DMS153 (cell line): ENCODE measurements around the gene NKX1-2.

Experiments
- DNase-seq: peaks from one replicate; lab custom pipeline; 2025; lab: John Stamatoyannopoulos, UW

NKX1-2 gene

DNA sequence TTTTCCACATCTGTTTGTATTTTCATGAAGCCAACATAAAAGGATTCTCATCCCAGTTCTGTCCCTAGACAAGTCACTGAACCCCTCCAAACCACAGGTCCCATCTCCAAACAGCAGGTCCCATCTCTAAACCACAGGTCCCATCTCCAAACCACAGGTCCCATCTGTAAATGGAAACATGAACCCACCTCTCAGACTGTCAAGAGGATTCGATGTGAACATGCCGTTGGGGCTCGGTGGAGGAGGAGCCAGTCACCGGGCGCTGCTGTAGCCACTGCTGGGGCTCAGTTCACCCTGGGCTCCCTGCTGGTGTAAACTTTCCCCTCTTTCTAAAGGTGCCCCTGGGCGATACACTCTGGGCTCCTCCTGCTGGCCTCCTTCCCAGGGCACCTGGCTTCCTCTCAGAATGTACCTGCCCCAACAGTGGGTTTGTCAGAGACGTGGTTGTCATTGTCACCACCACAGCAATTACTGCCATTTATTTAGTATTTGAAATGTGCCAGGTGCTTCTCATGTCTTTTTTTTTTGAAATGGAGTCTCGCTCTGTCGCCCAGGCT, 24.8 kb upstream of the NKX1-2 start:
- DNase-seq: no peak

DNA sequence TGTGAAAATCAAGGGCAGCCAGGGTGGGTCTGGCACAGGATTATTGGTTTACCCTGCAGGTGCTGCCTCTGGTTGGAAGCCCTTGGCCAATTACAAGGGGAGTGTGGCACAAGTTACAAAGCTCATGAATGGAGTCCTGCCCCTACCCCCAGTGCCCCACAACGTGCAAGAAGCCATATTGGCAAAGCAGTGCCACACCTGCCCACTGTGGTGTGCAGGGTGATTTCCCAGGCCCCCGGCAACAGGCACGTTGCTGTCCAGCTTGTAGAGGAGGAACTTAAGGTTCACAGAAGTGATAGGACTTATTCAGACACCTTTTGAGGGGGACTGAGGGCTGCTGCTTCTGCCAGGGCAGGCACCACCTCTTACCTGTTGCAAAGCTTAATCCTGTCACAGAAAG, 23.2 kb upstream of the NKX1-2 start:
- no peak for DNase-seq

DNA sequence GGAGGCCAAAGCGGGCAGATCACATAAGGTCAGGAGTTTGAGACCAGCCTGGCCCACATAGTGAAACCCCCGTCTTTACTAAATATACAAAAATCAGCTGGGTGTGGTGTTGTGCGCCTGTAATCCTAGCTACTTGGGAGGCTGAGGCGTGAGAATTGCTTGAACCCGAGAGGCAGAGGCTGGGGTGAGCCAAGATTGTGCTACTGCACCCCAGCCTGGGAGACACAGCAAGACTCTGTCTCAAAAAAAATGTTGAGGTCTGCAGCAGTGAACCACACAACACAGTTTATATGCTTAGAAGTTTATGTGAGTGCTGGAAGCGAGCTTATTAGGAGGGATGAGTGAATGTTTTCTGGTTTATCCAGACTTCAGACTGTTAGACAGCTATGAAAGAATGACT, 22.2 kb upstream of the NKX1-2 start:
- DNase-seq: no peak

DNA sequence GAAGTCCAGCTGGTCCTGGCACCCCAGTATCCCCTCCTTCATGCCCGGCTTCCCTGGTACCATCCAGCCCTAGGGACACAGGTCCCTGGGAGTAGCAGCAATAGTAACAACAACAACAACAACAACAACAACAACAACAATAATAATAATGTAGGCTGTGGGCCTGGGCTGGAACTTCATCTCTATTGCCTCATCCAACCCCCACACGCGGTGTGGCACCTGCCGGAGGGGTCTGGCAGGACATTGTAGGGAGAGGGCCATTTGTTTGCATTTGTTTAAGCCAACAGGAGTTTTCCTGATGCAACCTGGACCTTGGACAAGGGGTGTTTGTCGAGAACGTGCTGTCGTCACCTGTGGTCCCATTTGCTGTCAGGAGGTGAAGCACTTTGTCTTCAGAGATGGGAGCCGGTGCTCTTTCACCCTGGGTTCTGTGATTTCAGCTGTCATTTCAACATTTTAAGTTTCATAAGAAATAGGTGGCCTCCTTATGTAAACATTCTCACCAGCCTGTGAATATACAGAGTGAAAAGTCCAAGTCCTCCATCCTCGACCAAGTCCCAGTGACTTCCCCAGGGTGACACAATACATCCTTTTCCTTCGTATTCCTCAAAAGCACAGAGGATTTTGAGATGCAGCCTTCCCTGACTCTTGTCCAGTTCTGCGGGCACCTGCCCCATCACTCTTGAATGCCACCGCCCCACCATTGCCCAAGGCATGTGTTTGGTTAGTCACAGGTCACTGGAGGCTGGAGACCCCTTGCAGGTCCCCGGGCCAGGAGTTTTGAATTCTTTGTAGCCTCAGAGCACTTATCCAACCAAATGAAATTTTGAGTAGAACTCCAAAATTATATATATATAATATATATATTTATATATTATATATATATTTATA, 21.0 kb upstream of the NKX1-2 start:
- DNase-seq: no peak

DNA sequence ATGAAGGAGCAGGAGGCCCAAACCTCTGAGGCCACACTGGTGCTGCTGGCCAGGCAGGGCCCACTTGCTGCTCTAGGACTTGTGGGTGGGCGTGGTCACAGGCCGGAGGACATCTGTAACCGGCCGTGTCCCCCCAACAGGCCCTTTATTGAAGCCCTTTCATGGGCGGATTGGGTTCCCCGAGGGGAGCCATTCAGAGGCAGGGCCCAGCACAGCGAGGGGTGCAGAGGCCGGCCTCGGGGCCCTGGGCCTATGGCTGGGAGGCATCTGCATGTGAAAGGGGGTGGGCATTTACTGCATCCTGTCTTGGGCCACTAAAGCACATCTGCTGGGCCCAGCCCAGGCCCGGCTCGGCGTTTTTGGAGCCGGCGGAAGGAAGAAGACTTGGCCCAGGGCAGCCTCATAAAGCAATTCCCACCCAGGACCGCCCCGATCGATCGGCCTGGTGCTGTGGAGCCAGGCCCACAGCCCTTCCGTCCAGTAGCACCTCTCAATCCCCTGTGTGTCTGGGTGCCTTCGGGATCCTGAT, 20.2 kb upstream of the NKX1-2 start:
- DNase-seq: no peak

DNA sequence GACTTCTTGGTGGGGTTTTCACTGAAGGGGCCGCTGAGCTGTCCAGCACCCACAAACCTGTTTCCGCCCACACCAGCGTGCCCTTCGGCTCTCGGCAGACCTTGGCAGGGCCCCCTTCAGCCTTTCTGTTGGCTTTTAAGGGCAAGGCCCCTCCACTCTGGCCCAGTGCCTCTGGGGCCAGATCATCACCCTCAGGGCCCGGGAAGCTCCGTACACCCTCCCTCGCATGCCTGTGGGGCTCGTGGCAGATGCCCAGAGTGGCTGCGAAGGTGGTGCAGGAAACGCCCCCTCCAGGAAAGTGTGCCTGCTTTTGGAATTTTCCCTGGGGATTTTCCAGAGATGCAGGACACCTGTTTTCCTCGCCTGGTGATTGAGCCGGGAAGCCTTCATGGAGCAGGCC, 18.8 kb upstream of the NKX1-2 start:
- no peak for DNase-seq

DNA sequence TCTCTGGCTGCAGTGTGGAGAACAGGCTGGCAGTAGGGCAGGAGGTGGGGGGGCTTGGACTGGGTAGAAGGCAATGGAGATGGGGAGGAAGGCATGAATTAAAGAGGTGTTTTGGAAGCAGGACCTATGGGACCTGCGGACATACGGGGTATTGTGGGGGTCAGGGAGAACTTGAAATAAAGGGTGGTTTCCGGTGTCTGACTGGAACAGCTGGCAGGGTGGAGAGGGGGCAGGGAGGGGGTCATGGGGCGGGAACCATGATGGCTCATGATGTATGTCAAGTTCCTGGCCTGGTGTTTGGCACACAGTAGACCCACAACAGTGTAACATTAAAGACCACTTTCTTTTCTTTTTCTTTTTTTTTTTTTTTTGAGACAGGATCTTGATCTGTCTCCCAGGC, 17.3 kb upstream of the NKX1-2 start:
- no peak for DNase-seq

DNA sequence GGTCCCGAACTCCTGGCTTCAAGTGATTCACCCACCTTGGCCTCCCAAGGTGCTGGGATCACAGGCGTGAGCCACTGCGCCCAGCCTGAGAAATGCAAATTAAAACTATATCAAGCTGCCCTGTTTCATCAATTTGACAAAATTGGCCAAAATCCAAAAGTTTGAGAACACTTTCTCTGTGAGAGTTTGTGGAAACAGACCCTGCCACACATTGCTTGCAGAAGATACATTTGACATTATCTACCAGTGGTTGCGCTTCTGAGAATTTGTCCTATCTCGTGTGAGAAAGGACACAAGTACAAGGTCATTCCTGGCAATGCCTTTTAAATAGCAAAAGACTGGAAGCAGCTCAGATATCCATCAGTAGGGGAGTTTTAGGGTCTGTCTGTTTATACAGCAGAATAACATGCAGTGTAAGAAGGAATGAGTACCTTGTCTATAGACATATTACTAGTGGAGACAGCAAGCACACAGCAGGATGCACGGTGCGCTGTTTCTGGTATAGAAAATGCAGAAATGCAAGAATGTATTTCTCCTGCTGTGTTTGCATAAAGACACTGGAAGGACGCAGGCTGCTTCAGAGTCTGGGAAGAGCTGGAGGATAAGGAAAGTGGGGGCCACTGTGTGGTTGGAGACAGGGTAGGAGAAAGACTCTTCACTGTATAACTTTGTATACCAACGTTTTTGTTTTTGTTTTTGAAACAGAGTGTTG, 16.1 kb upstream of the NKX1-2 start:
- DNase-seq: no peak

DNA sequence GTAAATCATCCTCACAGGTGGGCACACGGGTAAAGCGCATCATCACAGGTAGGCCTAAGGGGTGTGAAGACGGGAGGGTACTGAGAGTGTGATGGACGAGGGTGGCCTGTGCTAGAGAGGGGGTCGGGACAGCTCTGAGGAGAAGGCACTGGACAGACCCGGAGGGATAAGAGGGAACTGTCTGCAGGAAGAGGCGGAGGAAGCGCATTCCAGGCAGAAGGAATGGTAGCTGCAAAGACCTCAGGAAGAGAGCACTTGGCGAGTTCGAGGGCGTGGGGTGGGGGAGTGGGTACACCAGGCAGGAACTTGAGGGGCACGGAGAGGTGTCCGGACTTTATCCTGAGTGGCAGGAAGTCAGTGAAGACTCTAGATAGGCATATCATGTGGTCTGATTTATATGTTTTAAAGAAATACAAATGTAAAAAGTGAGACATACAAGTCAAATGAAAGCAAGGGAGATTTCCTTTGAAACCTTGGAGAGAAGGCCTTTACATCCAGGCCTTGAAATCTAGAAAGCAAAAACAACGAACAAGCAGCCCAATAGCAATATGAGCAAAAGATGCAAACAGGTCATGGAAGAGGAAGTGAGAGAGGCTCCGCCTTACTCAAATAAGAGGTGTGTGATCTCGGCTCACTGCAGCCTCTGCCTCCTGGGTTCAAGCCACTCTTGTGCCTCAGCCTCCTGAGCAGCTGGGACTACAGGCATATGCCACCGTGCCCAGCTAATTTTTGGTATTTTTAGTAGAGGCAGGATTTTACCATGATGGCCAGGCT, 15.4 kb upstream of the NKX1-2 start:
- DNase-seq: no peak

DNA sequence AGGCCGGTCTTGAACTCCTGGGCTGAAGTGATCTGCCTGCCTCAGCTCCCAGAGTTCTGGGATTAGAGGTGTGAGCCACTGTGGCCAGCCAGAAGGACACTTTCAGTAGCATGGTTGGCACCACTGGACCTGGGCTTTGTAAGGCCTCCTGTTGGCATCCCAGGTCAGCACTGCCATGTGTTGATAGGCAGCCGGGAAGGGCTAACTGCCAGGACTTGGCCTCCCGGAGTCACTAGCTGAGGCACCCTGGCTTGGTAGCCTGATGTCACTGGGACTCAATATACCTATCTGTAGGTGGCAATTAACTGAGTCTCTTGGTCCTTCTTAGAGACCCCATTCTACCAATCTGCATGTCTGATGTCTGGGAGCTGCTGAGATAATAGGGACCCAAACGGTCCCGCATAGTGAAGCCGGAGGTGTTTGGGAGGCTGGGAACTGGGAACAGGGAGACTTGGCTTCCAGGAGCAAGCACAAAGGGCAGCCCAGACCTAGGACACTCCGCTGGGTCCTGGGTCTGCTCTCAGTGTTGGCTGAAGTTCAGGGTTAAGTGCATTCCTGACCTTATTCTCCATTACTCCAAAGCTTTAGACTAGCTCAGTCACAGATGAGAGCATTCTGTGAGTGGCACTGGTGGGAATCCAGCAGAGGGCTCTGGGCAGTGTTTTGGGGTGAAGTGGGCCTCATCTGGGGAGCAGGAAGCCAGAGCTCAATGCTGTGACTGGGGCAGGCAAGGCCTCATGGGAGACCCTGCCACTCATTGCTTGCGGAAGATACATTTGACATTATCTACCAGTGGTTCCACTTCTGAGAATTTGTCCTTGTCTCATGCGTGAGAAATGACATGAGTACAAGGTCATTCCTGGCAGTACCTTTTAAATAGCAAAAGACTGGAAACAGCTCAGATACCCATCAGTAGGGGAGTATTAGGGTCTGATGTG, 14.5 kb upstream of the NKX1-2 start:
- DNase-seq: no peak

DNA sequence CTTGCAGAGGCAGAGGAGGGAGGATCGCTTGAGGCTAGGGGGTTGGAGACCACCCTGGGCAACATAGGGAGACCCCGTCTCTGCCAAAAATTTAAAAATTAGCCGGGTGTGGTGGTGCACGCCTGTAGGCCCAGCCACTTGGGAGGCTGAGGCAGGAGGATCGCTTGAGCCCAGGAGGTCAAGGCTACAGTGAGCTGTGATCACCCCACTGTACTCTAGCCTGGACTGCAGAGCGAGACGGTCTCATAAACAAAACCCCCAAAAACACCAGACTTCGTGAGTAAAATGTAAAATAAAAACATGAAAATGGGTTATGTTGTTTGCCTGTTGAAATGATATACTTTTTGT, 12.5 kb upstream of the NKX1-2 start:
- DNase-seq: no peak

DNA sequence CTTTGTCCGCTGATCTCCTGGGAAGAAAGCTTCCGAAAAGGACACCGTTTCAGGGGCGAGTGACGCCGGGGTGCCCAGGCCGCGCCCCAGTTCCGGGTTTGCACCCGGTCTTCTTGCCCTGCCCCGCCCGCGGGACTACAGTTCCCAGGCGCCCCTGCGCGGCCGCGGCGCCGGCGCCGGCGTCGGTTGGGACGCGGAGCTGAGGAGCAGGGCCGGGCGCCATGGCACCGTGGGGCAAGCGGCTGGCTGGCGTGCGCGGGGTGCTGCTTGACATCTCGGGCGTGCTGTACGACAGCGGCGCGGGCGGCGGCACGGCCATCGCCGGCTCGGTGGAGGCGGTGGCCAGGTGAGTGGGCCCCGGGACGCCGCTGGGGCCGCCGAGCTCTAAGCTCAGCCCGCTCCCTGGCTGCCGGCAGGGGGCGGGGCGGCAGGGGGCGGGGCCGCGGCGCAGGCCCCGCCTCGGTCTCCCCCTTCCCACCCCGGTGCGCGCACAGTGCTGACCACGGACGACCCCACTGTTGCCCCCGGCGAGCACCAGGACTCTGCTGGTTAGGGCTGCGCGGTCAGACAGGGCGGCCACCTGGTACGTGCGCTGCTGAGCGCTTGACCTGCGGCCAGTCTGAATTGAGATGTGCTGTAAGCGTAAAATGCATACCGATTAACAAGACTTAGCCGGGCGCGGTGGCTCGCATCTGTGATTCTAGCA, 12.0 kb upstream of the NKX1-2 start, which contains the start of gene LHPP:
LHPP (plus strand) TSS at position 182 of the 706 bp plus-strand sequence; CDS start at position 222, 40 bp downstream.
- DNase-seq: peak; percentile 67

DNA sequence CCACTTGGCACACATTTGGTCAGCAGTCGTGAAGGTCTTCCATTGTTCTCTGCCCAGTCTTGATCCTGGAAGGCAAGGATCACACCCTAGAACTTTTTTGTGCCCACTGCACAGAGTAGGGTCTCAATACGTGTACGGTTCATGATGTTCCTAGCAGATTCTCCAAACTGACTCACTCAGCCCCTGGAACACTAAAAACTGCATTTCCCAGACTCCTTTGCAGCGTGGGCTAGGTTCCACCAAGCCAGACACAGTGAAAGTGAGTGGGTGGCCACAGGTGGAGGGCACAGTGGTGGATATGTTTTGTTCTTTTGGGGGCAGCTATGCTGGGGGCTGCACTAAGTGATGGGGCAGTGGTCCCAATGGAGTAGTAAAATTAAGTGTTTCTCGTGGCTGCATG, 10.3 kb upstream of the NKX1-2 start:
- DNase-seq: no peak

DNA sequence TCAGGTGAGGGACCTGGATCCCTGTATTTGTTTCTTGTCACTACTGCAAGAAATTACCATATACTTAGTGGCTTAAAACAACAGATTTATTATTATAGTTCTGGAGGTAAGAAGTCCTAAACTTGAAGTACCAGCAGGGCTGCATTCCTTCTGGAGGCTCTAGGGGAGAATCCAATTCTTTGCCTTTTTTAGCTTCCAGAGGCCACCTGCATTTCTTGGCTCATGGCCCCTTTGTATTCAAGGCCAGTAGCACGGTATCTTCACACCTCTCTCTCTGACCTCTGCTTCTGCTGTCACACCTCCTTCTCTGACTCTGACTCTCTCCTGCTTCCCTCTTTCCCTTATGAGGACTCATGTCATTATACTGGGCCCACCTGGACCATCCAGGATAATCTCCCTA, 9.6 kb upstream of the NKX1-2 start:
- no peak for DNase-seq

DNA sequence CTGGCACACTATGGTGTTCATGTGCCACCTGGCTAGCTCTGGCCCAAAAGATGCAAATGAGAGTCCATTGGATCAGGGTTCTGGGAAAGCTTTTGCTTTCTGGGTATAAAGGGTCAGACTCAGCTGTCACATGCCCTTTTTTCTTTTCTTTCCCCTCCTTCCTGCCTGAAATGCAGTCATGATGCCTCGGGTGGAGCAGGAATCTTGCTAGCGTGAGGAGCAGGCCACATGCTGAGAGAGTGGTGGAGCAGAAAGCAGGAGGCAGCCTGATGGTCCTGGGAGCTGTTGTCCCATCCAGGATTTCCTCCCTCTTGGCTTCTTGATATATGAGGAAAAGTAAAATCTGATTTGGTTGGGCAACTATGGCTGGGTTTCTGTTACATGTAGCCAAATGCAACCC, 9.1 kb upstream of the NKX1-2 start:
- no peak for DNase-seq

DNA sequence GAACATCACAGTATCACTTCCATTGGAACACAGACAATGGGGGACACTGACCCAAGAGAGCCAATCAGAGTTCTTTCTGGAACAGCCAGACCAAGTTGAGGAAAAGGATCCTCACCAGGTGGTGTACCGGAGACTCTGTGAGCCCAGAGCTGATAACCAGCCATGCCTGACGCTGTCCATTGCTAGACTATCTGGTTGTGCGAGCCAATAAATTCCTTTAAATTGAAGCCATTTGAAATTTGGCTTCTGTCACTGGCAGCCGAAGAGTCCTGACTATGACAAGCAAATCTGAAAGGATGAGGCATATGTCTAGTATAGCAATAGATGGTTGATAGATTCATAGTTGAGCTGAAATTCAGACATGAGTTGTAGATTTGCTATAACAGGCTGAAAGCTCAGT, 8.6 kb upstream of the NKX1-2 start:
- DNase-seq: no peak

DNA sequence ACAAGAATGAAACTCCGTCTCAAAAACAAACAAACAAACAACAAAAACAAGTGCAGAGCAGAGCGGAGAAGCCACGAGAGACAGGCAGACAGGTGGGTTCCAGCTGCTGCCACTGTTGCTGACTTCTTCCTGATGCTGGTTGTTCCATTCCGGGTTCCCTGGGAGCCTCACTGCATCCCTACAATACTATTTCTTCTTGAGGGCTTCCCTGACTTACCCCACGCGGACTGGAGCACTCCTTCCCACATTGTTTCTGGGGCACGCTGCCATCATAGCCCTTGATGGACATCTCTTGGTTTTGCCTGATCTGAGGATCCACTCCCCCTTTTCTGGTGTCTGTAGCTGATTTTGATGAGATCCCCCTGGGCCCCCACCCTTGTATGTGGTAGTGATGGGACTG, 5.6 kb upstream of the NKX1-2 start:
- DNase-seq: no peak

DNA sequence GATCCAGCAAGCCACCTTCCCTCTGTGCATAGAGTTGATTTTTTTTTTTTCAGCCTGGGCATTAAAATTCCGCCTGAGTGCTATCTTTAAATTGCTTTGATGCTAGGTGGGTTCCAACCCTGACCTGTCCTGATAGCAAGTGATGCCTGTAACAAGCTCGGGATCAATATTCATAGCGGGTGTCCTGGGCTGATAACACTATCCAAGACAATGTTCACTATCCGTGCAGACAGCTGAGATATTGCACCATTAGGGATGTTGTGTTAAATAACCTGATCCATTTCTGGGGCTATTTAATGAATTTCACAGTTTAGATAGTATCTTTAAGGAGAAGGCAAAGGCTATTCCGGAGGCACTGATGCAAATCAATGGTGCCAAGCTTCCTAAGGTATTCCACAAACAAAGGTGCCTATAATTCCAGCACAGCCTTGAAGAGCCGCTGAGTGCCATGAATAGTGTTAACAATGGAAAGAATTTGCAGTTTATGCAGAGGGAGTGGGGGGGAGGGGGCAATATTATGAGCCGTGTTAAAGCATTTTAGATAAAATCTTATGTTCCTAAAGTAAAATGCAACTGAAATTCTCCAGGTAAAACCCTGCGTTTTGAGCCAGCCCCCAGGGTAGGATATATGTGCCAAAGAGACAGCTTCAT, 4.2 kb upstream of the NKX1-2 start:
- no peak for DNase-seq

DNA sequence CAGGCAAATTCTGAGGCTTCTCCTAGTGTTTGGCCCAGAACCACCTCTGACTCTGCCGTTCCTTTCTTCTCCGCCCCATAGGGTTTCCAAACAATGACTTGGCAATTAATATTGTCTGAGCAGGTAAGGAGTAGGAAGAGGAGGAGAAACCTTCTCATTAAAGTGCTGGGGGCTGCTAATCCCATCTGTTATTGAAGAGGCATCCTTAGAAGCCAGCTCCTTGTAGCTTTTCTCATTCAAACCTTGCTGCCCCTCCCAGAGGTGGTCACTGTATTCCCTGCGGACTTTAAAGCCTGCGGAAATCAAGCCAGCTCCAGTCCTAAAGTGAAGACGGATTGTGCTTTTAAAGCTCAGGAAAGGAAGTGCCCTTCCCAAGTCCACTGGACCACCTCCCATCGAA, 1.4 kb upstream of the NKX1-2 start:
- DNase-seq: no peak

DNA sequence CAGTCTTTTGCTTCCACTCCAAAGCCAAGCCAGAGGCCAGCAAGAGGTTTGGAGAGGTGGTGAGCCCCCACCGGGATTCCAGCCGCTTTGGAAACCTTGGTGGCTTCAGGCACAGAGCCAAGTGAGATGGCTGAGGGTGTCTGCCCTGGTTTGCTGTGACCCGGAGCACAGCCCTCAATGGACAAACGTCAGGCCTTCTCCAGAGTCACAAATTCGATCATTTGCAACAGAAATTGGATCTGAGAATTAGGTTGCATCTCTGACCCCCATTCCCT, 885 bp upstream of the NKX1-2 start:
- DNase-seq: no peak
